ENCODE measurements around the gene TBCK. TPM values are rescaled to one million over a fixed set of nuclear protein-coding genes. Genes with fewer than 3 reads are reported as not detected.

TBCK gene
- total and polyA plus RNA-seq, 9 of the 15 experiments (the other 6 are each of a cell fraction or from before 2014, with no cell fraction given) = 5.3 to 26.6 (median 16.2) TPM

DNA sequence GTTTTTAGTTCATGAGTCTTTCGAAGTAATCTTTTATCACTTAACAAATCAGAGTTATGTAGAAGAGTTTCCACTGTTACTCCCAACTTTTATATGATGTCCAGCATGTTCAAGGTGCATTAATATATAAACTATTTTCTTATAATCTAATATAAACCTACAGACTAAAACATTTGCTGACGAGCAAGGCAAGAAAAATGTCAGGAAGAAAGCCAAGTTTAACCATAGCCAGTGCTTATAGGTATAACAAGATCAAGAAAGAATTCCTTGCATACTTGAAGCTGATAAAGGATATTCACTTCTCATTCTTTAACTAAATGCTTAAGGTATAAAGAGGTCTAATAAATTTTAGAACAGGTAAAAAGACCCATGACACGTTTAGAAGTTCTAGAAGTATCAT lies 253.0 kb downstream of the TBCK start:
- Histone ChIP-seq H3K79me2 (ENCODE audit: control insufficient read depth, insufficient read depth, low read length) (no peaks in the 10 kb centered on the region), H3K9me1 (ENCODE audit: control insufficient read depth, insufficient read depth, low read length) (no peaks in the 10 kb centered on the region), H3K27ac (ENCODE audit: extremely low read depth, low read depth, low read length) (no peak overlapping the region), H3K4me3 (no peak overlapping the region), H3K4me1 (replicated peaks in 1 of 2; ENCODE audit: control insufficient read depth in 2 of 2, insufficient read depth in 2 of 2, low read length in 2 of 2) (no peaks in the 10 kb centered on the region), H3K9ac (ENCODE audit: insufficient read depth in 1 of 2, low read depth in 2 of 2, low read length in 2 of 2) (no peak overlapping the region), H3K27me3 (ENCODE audit: control insufficient read depth in 2 of 2, insufficient read depth in 2 of 2, low read length in 2 of 2) (no peaks in the 10 kb centered on the region), H3K9me3 (replicated peaks; ENCODE audit: control insufficient read depth, insufficient read depth, low read depth, low read length) (no peaks in the 10 kb centered on the region), H2AFZ (ENCODE audit: low read depth, low read length) (no peak overlapping the region), H3K36me3 (ENCODE audit: control insufficient read depth, insufficient read depth, low read length) (no peaks in the 10 kb centered on the region), H3K4me2 (ENCODE audit: insufficient read depth, low read length) (no peak overlapping the region), H4K20me1 (replicated peaks; ENCODE audit: control insufficient read depth, insufficient read depth, low read length) (no peaks in the 10 kb centered on the region)
- WGBS (ENCODE audit: insufficient coverage, low coverage, missing lambda C conversion rate) = 2% methylated on average over 3 of the region's 3 CpGs
- CTCF ChIA-PET (ENCODE audit: low intra/inter-chr PET ratio) = no interaction called here
- POLR2A ChIA-PET = no interaction called here
- in situ Hi-C loops (cut with MboI) (no loop called here), intact Hi-C loops (cut with micrococcal nuclease) (no loop called here)
- TF ChIP-seq CBFA2T2 (conservative IDR thresholded peaks at IDR 0.05) = no peak
- TF ChIP-seq HCFC1 (IDR thresholded peaks at IDR 0.05; ENCODE audit: low read depth, low read length) = no peak
- TF ChIP-seq KDM1A (IDR thresholded peaks at IDR 0.05) = no peak
- TF ChIP-seq PRMT5 (CRISPR knock-in tag; IDR thresholded peaks at IDR 0.05) = no peak
- TF ChIP-seq, protein P1, sequence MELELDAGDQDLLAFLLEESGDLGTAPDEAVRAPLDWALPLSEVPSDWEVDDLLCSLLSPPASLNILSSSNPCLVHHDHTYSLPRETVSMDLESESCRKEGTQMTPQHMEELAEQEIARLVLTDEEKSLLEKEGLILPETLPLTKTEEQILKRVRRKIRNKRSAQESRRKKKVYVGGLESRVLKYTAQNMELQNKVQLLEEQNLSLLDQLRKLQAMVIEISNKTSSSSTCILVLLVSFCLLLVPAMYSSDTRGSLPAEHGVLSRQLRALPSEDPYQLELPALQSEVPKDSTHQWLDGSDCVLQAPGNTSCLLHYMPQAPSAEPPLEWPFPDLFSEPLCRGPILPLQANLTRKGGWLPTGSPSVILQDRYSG (tag; conservative IDR thresholded peaks at IDR 0.05; ENCODE audit: low read depth) = no peak
- TF ChIP-seq SREBF1 (IDR thresholded peaks at IDR 0.05; ENCODE audit: borderline replicate concordance, low read depth, low read length) = no peak
- TF ChIP-seq TGIF2 (CRISPR knock-in tag; IDR thresholded peaks at IDR 0.05) = no peak
- no peak for TF ChIP-seq SRSF9 (IDR thresholded peaks at IDR 0.05; ENCODE audit: borderline replicate concordance, low read depth, low read length)
- FAIRE-seq = no peak
- no peak for ATAC-seq
- BruUV-seq (replicated peaks) = no TSS peak
- DNase-seq (ENCODE audit: extremely low read depth in 1 of 4, low spot score in 3 of 4) = no peak

Data from K562 (cell line).